IPS-15b (cell line): ENCODE results near the gene HBA2.
A peak's percentile ranks its signal among the peaks of the same experiment; 100 is the strongest.
"Not testable (repeated sequence)": the region's sequence is repeated elsewhere in the genome, so short reads cannot be mapped to it uniquely, and the experiment has no call there.

Experiments
- H3K27me3 ChIP-seq: one replicate; pipeline ENCODE4 v1.6.1; 2013; ENCODE audit warnings: low read length; ENCODE audit not compliant: control insufficient read depth, insufficient read depth
- H3K36me3 ChIP-seq: one replicate; pipeline ENCODE4 v1.6.1; 2013; ENCODE audit warnings: low read length; ENCODE audit not compliant: control insufficient read depth, insufficient read depth
- H3K4me1 ChIP-seq: one replicate; pipeline ENCODE4 v1.6.1; 2013; ENCODE audit warnings: mild to moderate bottlenecking, low read length; ENCODE audit not compliant: control insufficient read depth, insufficient read depth
- H3K4me3 ChIP-seq: one replicate; pipeline ENCODE4 v1.5.1; 2013; ENCODE audit warnings: low read depth, low read length
- H3K9ac ChIP-seq: one replicate; pipeline ENCODE4 v1.6.1; 2013; ENCODE audit warnings: low read depth, mild to moderate bottlenecking, low read length
- H3K9me3 ChIP-seq: one replicate; pipeline ENCODE4 v1.6.1; 2013; ENCODE audit warnings: mild to moderate bottlenecking, low read length; ENCODE audit not compliant: control insufficient read depth, insufficient read depth

Gene HBA2

GRCh38 chr16:143456-143855 lies 29.2 kb upstream of the HBA2 start:
- Histone ChIP-seq H3K4me1 (no peaks in the 10 kb centered on the region), H3K36me3 (no peaks in the 10 kb centered on the region)

GRCh38 chr16:144797-145252 lies 27.9 kb upstream of the HBA2 start:
- Histone ChIP-seq H3K36me3 (no peaks in the 10 kb centered on the region), H3K9ac (no peak overlapping the region), H3K4me1 (no peaks in the 10 kb centered on the region), H3K27me3 (peaks cover 2% of the 10 kb centered on the region), H3K9me3 (no peaks in the 10 kb centered on the region), H3K4me3 (no peak overlapping the region)

More at GRCh38 chr16:143456-143855, 29.2 kb upstream of the HBA2 start:
- H3K9me3 ChIP-seq = no peaks in the 10 kb centered on the region
- H3K4me3 ChIP-seq = no peak overlapping the region
- peaks cover 2% of the 10 kb centered on the region for H3K27me3 ChIP-seq
- H3K9ac ChIP-seq = no peak overlapping the region

- no peaks in the 10 kb centered on the region for H3K36me3 ChIP-seq
These were observed 26.0 kb upstream of the HBA2 start for GRCh38 chr16:146646-147045.

GRCh38 chr16:149024-149660 lies 23.5 kb upstream of the HBA2 start:
- no peaks in the 10 kb centered on the region for H3K9me3 ChIP-seq
- no peak overlapping the region for H3K4me3 ChIP-seq
- H3K4me1 ChIP-seq = no peaks in the 10 kb centered on the region
- no peaks in the 10 kb centered on the region for H3K36me3 ChIP-seq
- peaks cover 11% of the 10 kb centered on the region for H3K27me3 ChIP-seq
- H3K9ac ChIP-seq = no peak overlapping the region

More at GRCh38 chr16:146646-147045, 26.0 kb upstream of the HBA2 start:
- Histone ChIP-seq H3K9ac (no peak overlapping the region), H3K4me1 (no peaks in the 10 kb centered on the region), H3K4me3 (no peak overlapping the region), H3K9me3 (no peaks in the 10 kb centered on the region), H3K27me3 (peaks cover 9% of the 10 kb centered on the region)

- no peaks in the 10 kb centered on the region for H3K36me3 ChIP-seq
These were observed 20.2 kb upstream of the HBA2 start, which contains the start of gene HBZ for GRCh38 chr16:152141-153128. TSS of gene HBZ (plus strand) at chr16:152644. CDS start at chr16:152910, 266 bp downstream.

GRCh38 chr16:153129-153521 lies 19.6 kb upstream of the HBA2 start:
- H3K36me3 ChIP-seq, H3K9me3 ChIP-seq, H3K4me3 ChIP-seq, H3K9ac ChIP-seq, H3K4me1 ChIP-seq: not testable (repeated sequence)
- peaks cover 43% of the 10 kb centered on the region for H3K27me3 ChIP-seq

More at GRCh38 chr16:152141-153128, 20.2 kb upstream of the HBA2 start, which contains the start of gene HBZ:
- Histone ChIP-seq H3K9ac (no peak within 1 kb of the TSS), H3K27me3 (peaks cover 37% of the 10 kb centered on the region), H3K4me1 (no peaks in the 10 kb centered on the region), H3K9me3 (no peaks in the 10 kb centered on the region), H3K4me3 (no peak within 1 kb of the TSS)

- peaks cover 47% of the 10 kb centered on the region for H3K27me3 ChIP-seq
- not testable (repeated sequence) for H3K9me3 ChIP-seq, H3K36me3 ChIP-seq, H3K4me1 ChIP-seq, H3K4me3 ChIP-seq, H3K9ac ChIP-seq
These were observed 19.0 kb upstream of the HBA2 start for GRCh38 chr16:153550-154216.

GRCh38 chr16:154217-155030 lies 18.3 kb upstream of the HBA2 start:
- Histone ChIP-seq H3K36me3 (no peaks in the 10 kb centered on the region), H3K4me3 (peak overlapping the region; percentile 53), H3K9ac (no peak overlapping the region), H3K9me3 (no peaks in the 10 kb centered on the region), H3K4me1 (no peaks in the 10 kb centered on the region), H3K27me3 (peaks cover 52% of the 10 kb centered on the region)

- Histone ChIP-seq H3K36me3 (no peaks in the 10 kb centered on the region), H3K27me3 (peaks cover 55% of the 10 kb centered on the region), H3K9ac (no peak overlapping the region), H3K4me3 (no peak overlapping the region), H3K4me1 (no peaks in the 10 kb centered on the region), H3K9me3 (no peaks in the 10 kb centered on the region)
These were observed 17.7 kb upstream of the HBA2 start for GRCh38 chr16:155031-155398.

GRCh38 chr16:159136-159849 lies 13.4 kb upstream of the HBA2 start:
- Histone ChIP-seq H3K9ac (no peak overlapping the region), H3K4me1 (no peaks in the 10 kb centered on the region), H3K4me3 (no peak overlapping the region), H3K9me3 (no peaks in the 10 kb centered on the region), H3K36me3 (no peaks in the 10 kb centered on the region), H3K27me3 (peaks cover 63% of the 10 kb centered on the region)
